RWPE2 (cell line): Measurements from ENCODE around the gene PLRG1.

Experiments used
- ATAC-seq: fragments of 200-7000 bp; cut with Tn5 transposase; 3 replicates; pipeline ENCODE4 v1.9.1; 2021; ENCODE audit warnings: low read depth
- DNase-seq: peaks from one replicate; pipeline ENCODE4 v3.0.0-alpha.2; 2020; ENCODE audit warnings: low spot score
- H3K27ac ChIP-seq: fragments of 450-650 bp; 2 replicates; pipeline ENCODE4 v1.5.1; 2017; ENCODE audit warnings: mild to moderate bottlenecking; ENCODE audit not compliant: poor library complexity, severe bottlenecking
- H3K27me3 ChIP-seq: fragments of 250-450 bp; sonication (Bioruptor Pico); 2 replicates; pipeline ENCODE4 v1.5.1; 2021; ENCODE audit warnings: mild to moderate bottlenecking, moderate library complexity; ENCODE audit not compliant: insufficient read depth, poor library complexity, severe bottlenecking
- H3K36me3 ChIP-seq: fragments of 250-450 bp; sonication (Bioruptor Pico); 2 replicates; pipeline ENCODE4 v1.5.1; 2020; ENCODE audit warnings: low read depth, mild to moderate bottlenecking, moderate library complexity
- H3K4me1 ChIP-seq: fragments of 250-450 bp; sonication (Bioruptor Pico); 2 replicates; pipeline ENCODE4 v1.5.1; 2021; ENCODE audit warnings: mild to moderate bottlenecking, moderate library complexity; ENCODE audit not compliant: insufficient read depth, poor library complexity, severe bottlenecking
- H3K4me3 ChIP-seq: fragments of 250-450 bp; sonication (Bioruptor Pico); 2 replicates; pipeline ENCODE4 v1.5.1; 2021; ENCODE audit warnings: mild to moderate bottlenecking, moderate library complexity; ENCODE audit not compliant: severe bottlenecking
- H3K9me3 ChIP-seq: fragments of 250-450 bp; sonication (Bioruptor Pico); 2 replicates; pipeline ENCODE4 v1.5.1; 2021; ENCODE audit warnings: mild to moderate bottlenecking, moderate library complexity; ENCODE audit not compliant: severe bottlenecking
- TF ChIP-seq, protein P1 (sequence below): fragments of 450-650 bp; IDR thresholded peaks from one replicate; pipeline ENCODE4 v1.5.1; 2017; ENCODE audit warnings: mild to moderate bottlenecking, moderate library complexity; ENCODE audit not compliant: poor library complexity, severe bottlenecking

Gene PLRG1

DNA sequence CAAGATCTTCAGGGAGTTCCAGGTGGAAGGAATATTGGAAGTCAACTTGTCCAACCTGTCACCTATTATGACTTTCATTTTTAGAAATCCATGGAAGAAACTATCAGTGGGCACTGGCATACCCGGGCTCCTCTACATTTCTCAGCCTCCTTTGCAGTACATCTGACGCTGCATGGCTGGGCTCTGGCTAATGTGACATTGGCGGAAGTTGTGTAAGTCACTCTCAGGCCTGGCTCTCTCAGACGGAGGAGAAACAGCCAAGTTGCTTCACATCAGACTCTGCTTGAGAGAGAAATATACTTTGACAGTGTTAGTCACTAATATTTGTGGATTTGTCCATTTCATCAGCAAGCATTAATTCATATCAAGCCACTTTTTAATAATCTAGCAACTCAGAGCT is 63.1 kb downstream of the PLRG1 start:
- ATAC-seq (no peak), DNase-seq (no peak)
- no peaks in the 10 kb centered on the region for H3K4me1 ChIP-seq
- no peak overlapping the region for H3K27ac ChIP-seq
- H3K9me3 ChIP-seq = no peaks in the 10 kb centered on the region
- TF ChIP-seq, protein P1, sequence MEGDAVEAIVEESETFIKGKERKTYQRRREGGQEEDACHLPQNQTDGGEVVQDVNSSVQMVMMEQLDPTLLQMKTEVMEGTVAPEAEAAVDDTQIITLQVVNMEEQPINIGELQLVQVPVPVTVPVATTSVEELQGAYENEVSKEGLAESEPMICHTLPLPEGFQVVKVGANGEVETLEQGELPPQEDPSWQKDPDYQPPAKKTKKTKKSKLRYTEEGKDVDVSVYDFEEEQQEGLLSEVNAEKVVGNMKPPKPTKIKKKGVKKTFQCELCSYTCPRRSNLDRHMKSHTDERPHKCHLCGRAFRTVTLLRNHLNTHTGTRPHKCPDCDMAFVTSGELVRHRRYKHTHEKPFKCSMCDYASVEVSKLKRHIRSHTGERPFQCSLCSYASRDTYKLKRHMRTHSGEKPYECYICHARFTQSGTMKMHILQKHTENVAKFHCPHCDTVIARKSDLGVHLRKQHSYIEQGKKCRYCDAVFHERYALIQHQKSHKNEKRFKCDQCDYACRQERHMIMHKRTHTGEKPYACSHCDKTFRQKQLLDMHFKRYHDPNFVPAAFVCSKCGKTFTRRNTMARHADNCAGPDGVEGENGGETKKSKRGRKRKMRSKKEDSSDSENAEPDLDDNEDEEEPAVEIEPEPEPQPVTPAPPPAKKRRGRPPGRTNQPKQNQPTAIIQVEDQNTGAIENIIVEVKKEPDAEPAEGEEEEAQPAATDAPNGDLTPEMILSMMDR = no peak
- no peak overlapping the region for H3K4me3 ChIP-seq
- no peaks in the 10 kb centered on the region for H3K36me3 ChIP-seq
- peaks cover 22% of the 10 kb centered on the region for H3K27me3 ChIP-seq

DNA sequence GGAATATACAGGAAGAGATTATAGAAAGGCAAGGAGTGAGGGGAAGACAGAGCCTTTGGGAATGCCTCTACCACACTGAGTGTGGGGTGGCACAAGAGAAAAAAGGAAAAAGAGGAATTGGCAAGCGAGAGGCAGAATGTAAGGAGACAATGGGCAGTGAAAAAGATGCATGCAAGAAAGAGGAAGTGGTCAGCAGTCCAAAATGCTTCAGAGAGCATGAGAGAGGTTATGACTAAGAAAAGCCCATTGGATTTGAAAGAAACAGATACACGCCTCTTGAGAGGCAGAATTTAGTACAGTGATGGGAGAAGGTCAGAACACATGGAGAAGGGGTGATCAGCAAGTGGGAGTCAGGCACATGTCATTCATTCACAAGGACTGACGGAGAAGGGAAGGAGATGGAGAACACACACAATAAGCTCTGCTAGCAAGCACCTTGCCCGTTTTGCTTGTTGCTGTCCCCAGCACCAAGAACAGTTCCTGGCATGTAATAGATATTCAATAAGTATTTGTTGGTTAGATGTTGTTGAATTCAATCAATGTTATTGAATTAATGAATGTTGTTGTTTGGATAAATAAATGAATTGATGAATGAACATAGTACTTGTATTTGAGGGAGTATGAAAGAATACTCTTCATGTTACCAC is 65.0 kb downstream of the PLRG1 start:
- ATAC-seq (no peak), DNase-seq (no peak)
- H3K9me3 ChIP-seq = no peaks in the 10 kb centered on the region
- H3K36me3 ChIP-seq = no peaks in the 10 kb centered on the region
- TF ChIP-seq, protein P1 = no peak
- H3K4me1 ChIP-seq = no peaks in the 10 kb centered on the region
- H3K27me3 ChIP-seq = peaks cover 4% of the 10 kb centered on the region
- no peak overlapping the region for H3K4me3 ChIP-seq
- H3K27ac ChIP-seq = no peak overlapping the region
